K562 (cell line): ENCODE measurements around the gene NSMF. TPM values are rescaled to one million over a fixed set of nuclear protein-coding genes. Genes with fewer than 3 reads are reported as not detected.

Experiments used
- CBX5 ChIP-seq: IDR thresholded peaks from 2 replicates; pipeline ENCODE4 v1.6.1; 2014; ENCODE audit warnings: low read depth, borderline replicate concordance
- E2F8 ChIP-seq: fragments of 450-650 bp; IDR thresholded peaks from 2 replicates; pipeline ENCODE4 v1.7.1; 2018; ENCODE audit warnings: mild to moderate bottlenecking, low read depth; ENCODE audit not compliant: partially characterized antibody
- E4F1 ChIP-seq: fragments of 250-450 bp; sonication (Bioruptor Pico); IDR thresholded peaks from 2 replicates; pipeline ENCODE4 v1.5.0; 2021; ENCODE audit warnings: mild to moderate bottlenecking, borderline replicate concordance
- ETV1 ChIP-seq: fragments of 450-650 bp; conservative IDR thresholded peaks from 2 replicates; pipeline ENCODE4 v1.6.1; 2016; ENCODE audit warnings: missing genetic modification characterization, control low read depth, low read depth, missing compliant biosample characterization
- HCFC1 ChIP-seq: IDR thresholded peaks from 2 replicates; pipeline ENCODE4 v1.6.1; 2012; ENCODE audit warnings: low read depth, low read length, improper control_type of control experiment
- HMGXB4 ChIP-seq: sonication (generic); formaldehyde crosslinking; IDR thresholded peaks from 2 replicates; pipeline ENCODE4 v1.8.1; 2023; ENCODE audit warnings: mild to moderate bottlenecking, missing genetic modification reagents
- KDM5B ChIP-seq: fragments of 200-600 bp; sonication (generic); IDR thresholded peaks from 2 replicates; pipeline ENCODE4 v1.6.1; 2012; ENCODE audit warnings: low read depth, mild to moderate bottlenecking, moderate library complexity, low read length, control low read depth, inconsistent platforms; ENCODE audit not compliant: insufficient replicate concordance
- MAZ ChIP-seq, 2 experiments: fragments of 450-650 bp in 1 of 2; sonication (generic) in 1 of 2; formaldehyde crosslinking; IDR thresholded peaks in 1 of 2; conservative IDR thresholded peaks in 1 of 2; 2 replicates each; pipeline versions ENCODE4 v1.4.0 to v1.5.0; 2020; ENCODE audit warnings: mild to moderate bottlenecking in 1 of 2, missing genetic modification reagents in 1 of 2
- RBM22 ChIP-seq: fragments of 200-400 bp; formaldehyde crosslinking; IDR thresholded peaks from 2 replicates; pipeline ENCODE4 v1.6.1; 2018; ENCODE audit warnings: low read length, low read depth; ENCODE audit not compliant: poor library complexity, severe bottlenecking
- SP1 ChIP-seq: sonication (generic); formaldehyde crosslinking; IDR thresholded peaks from 2 replicates; pipeline ENCODE4 v1.8.1; 2022; ENCODE audit warnings: mild to moderate bottlenecking, missing genetic modification reagents
- SRF ChIP-seq, 2 experiments: fragments of 250-450, 450-650 bp in 1 of 2; sonication (Bioruptor Pico) in 1 of 2; sonication (generic) in 1 of 2; formaldehyde crosslinking; IDR thresholded peaks; 2 replicates each; pipeline versions ENCODE4 v1.5.0 to v1.5.1; 2020 to 2022; ENCODE audit warnings: mild to moderate bottlenecking in 1 of 2, missing genetic modification reagents in 1 of 2
- ZNF347 ChIP-seq: fragments of 450-650 bp; formaldehyde crosslinking; IDR thresholded peaks from 2 replicates; pipeline ENCODE4 v1.4.0; 2020; ENCODE audit warnings: low read depth, mild to moderate bottlenecking, moderate library complexity
- ZNF395 ChIP-seq: fragments of 200-800 bp; sonication (Bioruptor generic); IDR thresholded peaks from 2 replicates; pipeline ENCODE4 v1.6.1; 2017; ENCODE audit warnings: missing genetic modification characterization, missing compliant biosample characterization
- ZNF76 ChIP-seq: fragments of 250-450 bp; sonication (Bioruptor Pico); IDR thresholded peaks from 2 replicates; pipeline ENCODE4 v1.4.0; 2020; ENCODE audit warnings: mild to moderate bottlenecking, moderate library complexity, borderline replicate concordance
- polyA plus RNA-seq, 8 experiments: library from polyadenylated mRNA; depleted of rRNA in 4 of 8; stranded (reverse) in 5 of 8; unstranded in 3 of 8; fragments of >200 nt; fragmentation: Nextera tagmentation in 2 of 8; fragmentation: Illumina TruSeq in 1 of 8; extraction: Ambion mirVana in 2 of 8; extraction: Trizol in 1 of 8; gene quantifications; 2 replicates each; pipeline versions ENCODE4 v1.2.1 to v1.2.3, GENCODE V29; 2011 to 2014; ENCODE audit warnings: inconsistent platforms in 1 of 8, missing spikeins in 1 of 8
- total RNA-seq, 7 experiments: library from RNA; depleted of rRNA in 6 of 7; stranded (reverse); fragments of >200 nt in 6 of 7; fragmentation: Illumina TruSeq in 2 of 7; extraction: Trizol in 2 of 7; gene quantifications; 2 replicates each; pipeline versions ENCODE4 v1.2.1 to v1.2.3, GENCODE V29; 2011 to 2021; ENCODE audit warnings: low replicate concordance in 1 of 7

Gene NSMF
- total and polyA plus RNA-seq, 9 of the 15 experiments (the other 6 are each of a cell fraction or from before 2014, with no cell fraction given) = 0.20 to 82.7 (median 29.3) TPM

- no peak for TF ChIP-seq ZNF347 (CRISPR knock-in tag)
- 0 out of 2 replicates have a peak, but pooled peaks have one; percentile 26 for TF ChIP-seq ZNF76 (CRISPR knock-in tag)
- peak; percentile 92; the same call in 1 of the 2 replicates for TF ChIP-seq HMGXB4 (CRISPR knock-in tag)
- TF ChIP-seq CBX5 = 0 out of 2 replicates have a peak, but pooled peaks have one; percentile 37
- peak; percentile 17; the same call in 1 of the 2 replicates for TF ChIP-seq ETV1 (tag)
- TF ChIP-seq E4F1 (CRISPR knock-in tag) = no peak
- peak in 1 of 2 experiments; percentile 63; a peak in 1 of 4 replicates for TF ChIP-seq SRF (CRISPR knock-in tag; IDR thresholded peaks at IDR 0.05)
- TF ChIP-seq MAZ (CRISPR knock-in tag; conservative IDR thresholded peaks at IDR 0.05 in 1 of 2, IDR thresholded peaks at IDR 0.05 in 1 of 2) = peak; percentile 98 to 100
- TF ChIP-seq ZNF395 (CRISPR knock-in tag) = 0 out of 2 replicates have a peak, but pooled peaks have one; percentile 29
- TF ChIP-seq KDM5B = peak; percentile 60
- peak; percentile 85 for TF ChIP-seq HCFC1
- peak; percentile 96 for TF ChIP-seq SP1
- TF ChIP-seq RBM22 = peak; percentile 68
- TF ChIP-seq E2F8 = peak; percentile 40
Observed at GRCh38 chr9:137422604-137423513, 36.3 kb downstream of the NSMF start, which contains the start of the genes EXD3 and NOXA1 (continued).
